ENCODE measurements around the gene PLN.
A peak's percentile ranks its signal among the peaks of the same experiment; 100 is the strongest.

DNA sequence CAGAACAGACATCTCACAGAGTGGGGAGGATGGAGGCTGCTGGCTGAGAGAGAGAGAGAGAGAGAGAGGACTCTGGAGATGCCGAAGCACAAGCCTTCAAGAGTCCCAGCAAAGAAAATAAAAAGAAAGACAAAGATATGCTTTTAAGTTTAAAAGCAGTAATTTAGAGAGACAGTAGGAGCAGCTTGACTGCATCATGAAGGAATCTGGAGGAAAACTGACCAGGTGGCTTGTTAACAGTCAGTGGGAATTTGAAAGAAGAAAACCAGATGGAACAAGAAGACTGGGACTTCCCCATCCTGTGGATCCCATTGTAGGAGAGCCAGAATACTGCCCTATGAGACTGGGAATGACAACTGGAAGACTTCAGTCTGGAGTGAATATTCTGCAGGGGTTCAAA lies 46.3 kb upstream of the PLN start:
- TF ChIP-seq POLR2AphosphoS5 (IDR thresholded peaks at IDR 0.05) (peak in 1 of 3 donors; percentile 21), POLR2A (IDR thresholded peaks at IDR 0.05) (no peak), EP300 (IDR thresholded peaks at IDR 0.05; ENCODE audit: low read depth) (no peak)
- TF ChIP-seq, protein P1, sequence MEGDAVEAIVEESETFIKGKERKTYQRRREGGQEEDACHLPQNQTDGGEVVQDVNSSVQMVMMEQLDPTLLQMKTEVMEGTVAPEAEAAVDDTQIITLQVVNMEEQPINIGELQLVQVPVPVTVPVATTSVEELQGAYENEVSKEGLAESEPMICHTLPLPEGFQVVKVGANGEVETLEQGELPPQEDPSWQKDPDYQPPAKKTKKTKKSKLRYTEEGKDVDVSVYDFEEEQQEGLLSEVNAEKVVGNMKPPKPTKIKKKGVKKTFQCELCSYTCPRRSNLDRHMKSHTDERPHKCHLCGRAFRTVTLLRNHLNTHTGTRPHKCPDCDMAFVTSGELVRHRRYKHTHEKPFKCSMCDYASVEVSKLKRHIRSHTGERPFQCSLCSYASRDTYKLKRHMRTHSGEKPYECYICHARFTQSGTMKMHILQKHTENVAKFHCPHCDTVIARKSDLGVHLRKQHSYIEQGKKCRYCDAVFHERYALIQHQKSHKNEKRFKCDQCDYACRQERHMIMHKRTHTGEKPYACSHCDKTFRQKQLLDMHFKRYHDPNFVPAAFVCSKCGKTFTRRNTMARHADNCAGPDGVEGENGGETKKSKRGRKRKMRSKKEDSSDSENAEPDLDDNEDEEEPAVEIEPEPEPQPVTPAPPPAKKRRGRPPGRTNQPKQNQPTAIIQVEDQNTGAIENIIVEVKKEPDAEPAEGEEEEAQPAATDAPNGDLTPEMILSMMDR (IDR thresholded peaks at IDR 0.05): no peak
